ENCODE measurements around the gene ATXN7.
A peak's percentile ranks its signal among the peaks of the same experiment; 100 is the strongest.

ATXN7 gene

GRCh38 chr3:63867225-63867624, 3.6 kb downstream of the ATXN7 start:
- no peak for DNase-seq

GRCh38 chr3:63869940-63870614, 6.4 kb downstream of the ATXN7 start:
- no peak for DNase-seq

- DNase-seq: no peak
Measured at GRCh38 chr3:63870615-63871005, 6.9 kb downstream of the ATXN7 start.

GRCh38 chr3:63872135-63872924, 8.7 kb downstream of the ATXN7 start:
- DNase-seq: peak; percentile 81

- DNase-seq: no peak
Measured at GRCh38 chr3:63874769-63875168, 11.1 kb downstream of the ATXN7 start.

GRCh38 chr3:63875510-63875909, 11.8 kb downstream of the ATXN7 start:
- no peak for DNase-seq

GRCh38 chr3:63876260-63876659, 12.6 kb downstream of the ATXN7 start:
- DNase-seq: peak; percentile 12

GRCh38 chr3:63877737-63878393, 14.2 kb downstream of the ATXN7 start:
- DNase-seq: peak; percentile 21

- no peak for DNase-seq
Measured at GRCh38 chr3:63878394-63879060, 14.9 kb downstream of the ATXN7 start.

- no peak for DNase-seq
Measured at GRCh38 chr3:63880653-63881052, 17.0 kb downstream of the ATXN7 start.

GRCh38 chr3:63886858-63887257, 23.2 kb downstream of the ATXN7 start:
- no peak for DNase-seq

GRCh38 chr3:63891518-63891917, 27.9 kb downstream of the ATXN7 start:
- no peak for DNase-seq

GRCh38 chr3:63892773-63893352, 29.2 kb downstream of the ATXN7 start:
- DNase-seq: no peak

- no peak for DNase-seq
Measured at GRCh38 chr3:63895422-63896189, 31.9 kb downstream of the ATXN7 start.

- peak; percentile 37 for DNase-seq
Measured at GRCh38 chr3:63896332-63897030, 32.8 kb downstream of the ATXN7 start.

- no peak for DNase-seq
Measured at GRCh38 chr3:63900010-63900409, 36.3 kb downstream of the ATXN7 start.

GRCh38 chr3:63900459-63900858, 36.8 kb downstream of the ATXN7 start:
- DNase-seq: no peak

GRCh38 chr3:63905731-63906620, 42.3 kb downstream of the ATXN7 start:
- DNase-seq: no peak

GRCh38 chr3:63908081-63908736, 44.5 kb downstream of the ATXN7 start:
- peak; percentile 32 for DNase-seq

- DNase-seq: no peak
Measured at GRCh38 chr3:63908776-63909175, 45.1 kb downstream of the ATXN7 start.
